Measurements from ENCODE around the gene NSL1.
"Not testable (repeated sequence)": the region's sequence is repeated elsewhere in the genome, so short reads cannot be mapped to it uniquely, and the experiment has no call there.

Gene NSL1

GRCh38 chr1:212782422-212783154 is 9.0 kb downstream of the NSL1 start:
- DNase-seq = peak; percentile 17

DNA sequence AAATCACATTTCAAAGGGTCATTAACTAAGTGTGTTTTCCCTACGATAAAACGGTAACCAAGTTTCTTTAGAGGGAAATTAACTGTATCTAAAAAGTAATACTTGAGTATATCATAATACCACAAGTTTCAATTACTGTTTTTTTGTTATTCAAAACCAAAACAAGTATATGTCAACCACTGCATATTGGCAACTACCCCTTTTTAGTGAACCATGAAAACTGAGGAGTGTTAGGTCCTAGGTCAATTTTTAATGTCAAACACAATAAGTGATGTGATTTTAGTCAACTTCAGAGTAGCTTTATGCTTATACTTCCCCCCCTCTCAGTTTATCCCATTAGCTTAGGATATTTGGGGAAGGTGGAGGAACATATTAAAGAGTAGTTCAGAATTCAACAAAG is 10.4 kb downstream of the NSL1 start:
- DNase-seq = no peak

DNA sequence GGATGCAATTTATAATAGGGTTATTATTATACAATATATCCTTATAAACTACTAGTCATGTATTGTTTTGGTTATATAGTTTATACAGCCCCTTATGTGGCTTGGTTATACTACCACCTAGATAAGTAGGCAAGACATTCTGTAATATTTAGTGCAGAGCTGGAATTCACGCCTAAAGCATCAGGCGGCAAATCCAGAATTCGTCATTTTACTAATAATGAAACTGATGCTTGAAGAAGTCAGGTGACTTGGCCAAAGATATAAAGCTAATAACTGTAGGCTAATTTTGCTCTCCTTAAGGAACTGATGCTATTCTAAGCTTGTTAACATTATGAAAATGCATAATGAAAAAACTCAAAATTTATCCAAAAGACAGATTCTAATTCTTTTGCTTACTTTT is 10.8 kb downstream of the NSL1 start:
- DNase-seq = no peak

DNA sequence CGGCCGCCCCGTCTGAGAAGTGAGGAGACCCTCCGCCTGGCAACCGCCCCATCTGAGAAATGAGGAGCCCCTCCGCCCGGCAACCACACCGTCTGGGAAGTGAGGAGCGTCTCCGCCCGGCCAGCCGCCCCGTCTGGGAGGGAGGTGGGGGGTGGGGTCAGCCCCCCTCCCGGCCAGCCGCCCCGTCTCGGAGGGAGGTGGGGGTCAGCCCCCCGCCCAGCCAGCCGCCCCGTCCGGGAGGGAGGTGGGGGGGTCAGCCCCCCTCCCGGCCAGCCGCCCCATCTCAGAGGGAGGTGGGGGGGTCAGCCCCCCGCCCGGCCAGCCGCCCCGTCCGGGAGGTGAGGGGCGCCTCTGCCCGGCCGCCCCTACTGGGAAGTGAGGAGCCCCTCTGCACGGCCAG is 12.5 kb downstream of the NSL1 start:
- not testable (repeated sequence) for DNase-seq

- no peak for DNase-seq
Measured at GRCh38 chr1:212777151-212777550, 14.4 kb downstream of the NSL1 start.

DNA sequence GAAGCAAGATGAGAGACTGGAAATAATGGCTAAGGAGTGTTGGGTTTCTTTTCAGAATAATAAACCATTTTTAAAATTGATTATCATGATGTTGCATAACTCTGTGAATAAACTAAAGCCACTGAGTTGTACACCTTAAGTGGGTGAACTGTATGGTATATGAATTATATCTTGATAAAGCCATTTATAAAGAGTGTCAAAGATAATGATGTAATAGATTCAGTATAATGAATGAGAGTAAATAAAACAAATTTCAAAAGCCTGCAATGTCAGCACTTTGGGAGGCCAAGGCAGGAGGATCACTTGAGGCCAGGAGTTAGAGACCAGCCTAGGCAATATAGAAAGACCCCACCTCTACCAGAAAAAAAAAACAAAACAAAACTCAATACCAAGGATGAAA is 16.3 kb downstream of the NSL1 start:
- no peak for DNase-seq

DNA sequence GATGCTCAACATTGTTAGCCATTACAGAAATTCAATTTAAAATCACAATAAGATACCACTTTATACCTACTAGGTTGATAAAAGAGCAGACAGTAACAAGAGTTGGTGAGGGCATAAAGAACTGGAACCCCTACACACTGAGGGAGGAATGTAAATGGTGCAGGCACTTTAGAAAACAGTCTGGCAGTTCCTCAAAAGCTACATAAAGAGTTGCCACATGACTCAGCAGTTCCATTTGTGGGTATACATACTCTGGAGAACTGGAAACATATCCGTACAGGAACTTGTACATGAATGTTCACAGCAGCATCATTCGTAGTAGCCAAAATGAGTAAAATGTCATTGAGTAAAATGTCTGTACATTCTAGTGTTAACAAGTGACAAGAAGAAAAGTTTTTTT is 17.0 kb downstream of the NSL1 start:
- no peak for DNase-seq

DNA sequence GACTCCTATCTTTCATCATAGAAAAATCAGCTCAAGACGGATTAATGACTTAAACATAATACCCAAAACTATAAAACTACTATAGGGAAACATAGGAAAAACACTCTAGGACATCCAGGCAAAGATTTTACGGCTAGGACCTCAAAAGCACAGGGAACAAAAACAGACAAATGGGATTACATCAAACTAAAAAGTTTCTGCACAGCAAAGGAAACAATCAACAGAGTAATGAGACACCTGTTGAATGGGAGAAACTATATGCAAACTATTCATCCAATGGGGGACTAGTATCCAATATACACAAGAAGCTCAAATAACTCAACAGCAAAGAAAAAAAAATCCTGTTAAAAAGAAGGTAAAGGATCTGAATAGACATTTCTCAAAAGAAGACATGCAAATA is 18.6 kb downstream of the NSL1 start:
- DNase-seq = no peak

DNA sequence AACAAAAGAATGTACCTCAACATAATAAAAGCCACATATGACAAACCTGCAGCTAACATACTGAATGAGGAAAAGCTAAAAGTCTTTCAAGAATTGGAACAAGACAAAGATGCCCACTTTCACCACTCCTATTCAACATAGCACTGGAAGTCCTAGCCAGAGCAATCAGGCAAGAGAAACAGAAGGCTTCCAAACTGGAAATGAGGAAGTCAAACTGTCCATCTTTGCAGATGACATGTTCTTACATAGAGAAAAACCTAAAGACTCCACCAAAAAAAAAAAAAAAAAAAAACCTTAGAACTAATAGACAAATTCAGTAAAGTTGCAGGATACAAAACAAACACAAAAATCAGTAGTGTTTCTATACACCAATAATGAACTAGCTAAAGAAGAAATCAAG is 20.2 kb downstream of the NSL1 start:
- no peak for DNase-seq

GRCh38 chr1:212769459-212770167 is 22.0 kb downstream of the NSL1 start:
- DNase-seq = no peak

- not testable (repeated sequence) for DNase-seq
Measured at GRCh38 chr1:212766825-212767224, 24.8 kb downstream of the NSL1 start.

GRCh38 chr1:212764718-212765281 is 26.8 kb downstream of the NSL1 start:
- not testable (repeated sequence) for DNase-seq

DNA sequence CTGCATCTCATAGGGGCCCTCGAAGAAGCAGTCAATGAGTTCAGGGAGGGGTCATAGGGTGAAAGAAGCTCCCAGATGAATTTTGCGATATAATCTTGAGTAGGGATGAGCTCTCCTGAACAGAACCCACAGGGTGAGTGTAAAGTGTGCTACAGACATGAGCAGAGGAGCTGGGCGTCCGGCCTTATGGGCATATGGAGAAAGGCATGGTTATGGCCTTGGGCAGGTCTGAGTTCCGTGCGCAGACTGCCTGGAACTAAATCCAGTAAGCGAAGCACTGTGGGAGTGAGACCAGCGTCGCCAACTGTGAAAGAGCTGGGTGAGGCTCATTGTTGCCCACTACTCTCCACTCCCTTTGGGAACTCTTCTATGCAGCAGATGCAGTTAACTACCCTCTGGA is 28.7 kb downstream of the NSL1 start:
- no peak for DNase-seq

DNA sequence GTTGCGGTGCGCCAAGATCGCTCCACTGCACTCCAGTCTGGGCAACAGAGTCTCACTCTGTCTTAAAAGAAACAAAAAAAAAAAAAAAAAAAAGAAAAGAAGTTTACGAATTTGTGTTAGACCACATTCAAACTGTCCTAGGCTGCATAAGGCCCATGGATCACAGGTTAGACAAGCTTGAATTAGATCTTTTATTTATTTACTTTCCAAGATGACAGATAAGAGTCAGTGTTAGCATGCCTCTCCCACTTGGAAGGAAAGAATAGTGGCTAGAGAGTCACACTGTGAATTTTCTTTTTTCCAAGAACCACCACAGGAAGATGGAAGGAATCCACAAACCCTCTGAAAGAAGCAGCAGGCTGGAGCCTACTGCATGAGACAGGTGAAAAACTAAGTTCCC is 29.3 kb downstream of the NSL1 start:
- no peak for DNase-seq

GRCh38 chr1:212760126-212760823 is 31.3 kb downstream of the NSL1 start:
- DNase-seq = no peak

DNA sequence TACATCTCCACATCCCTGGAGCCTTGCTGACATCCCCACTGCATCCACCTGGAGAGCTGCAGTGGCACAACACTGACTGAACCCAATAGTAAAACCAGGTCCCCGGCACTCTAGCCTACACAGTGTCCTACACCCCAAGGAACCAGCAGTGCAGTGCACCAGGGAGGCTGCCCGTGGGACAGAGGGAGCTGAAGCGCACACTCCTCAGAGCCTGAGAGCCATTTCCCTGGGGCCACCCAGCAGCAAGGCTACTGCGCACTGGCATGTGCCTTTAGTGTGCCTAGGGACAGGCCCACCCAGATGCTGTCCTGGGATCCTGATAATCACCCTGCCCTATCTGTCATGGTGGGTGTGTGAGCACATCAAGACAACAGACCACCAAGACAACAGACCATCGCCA is 31.9 kb downstream of the NSL1 start:
- no peak for DNase-seq

DNA sequence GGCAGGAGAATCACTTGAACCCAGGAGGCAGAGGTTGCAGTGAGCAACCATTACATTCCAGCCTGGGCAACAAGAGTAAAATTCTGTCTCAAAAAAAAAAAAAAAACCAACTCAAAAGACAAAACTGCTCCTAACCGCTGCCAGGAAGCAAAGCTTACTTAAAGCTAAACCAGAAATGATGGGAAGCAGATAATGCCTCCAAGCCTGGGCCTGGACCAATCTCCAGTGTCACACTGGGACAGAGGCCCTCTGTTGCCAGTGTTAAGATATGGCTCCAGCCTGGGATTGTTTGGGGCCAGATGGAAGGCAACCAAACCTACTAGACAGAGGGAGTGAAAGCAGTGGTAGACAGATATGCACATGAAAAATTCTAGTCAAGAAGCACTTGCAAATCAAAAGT is 36.9 kb downstream of the NSL1 start:
- DNase-seq = no peak

DNA sequence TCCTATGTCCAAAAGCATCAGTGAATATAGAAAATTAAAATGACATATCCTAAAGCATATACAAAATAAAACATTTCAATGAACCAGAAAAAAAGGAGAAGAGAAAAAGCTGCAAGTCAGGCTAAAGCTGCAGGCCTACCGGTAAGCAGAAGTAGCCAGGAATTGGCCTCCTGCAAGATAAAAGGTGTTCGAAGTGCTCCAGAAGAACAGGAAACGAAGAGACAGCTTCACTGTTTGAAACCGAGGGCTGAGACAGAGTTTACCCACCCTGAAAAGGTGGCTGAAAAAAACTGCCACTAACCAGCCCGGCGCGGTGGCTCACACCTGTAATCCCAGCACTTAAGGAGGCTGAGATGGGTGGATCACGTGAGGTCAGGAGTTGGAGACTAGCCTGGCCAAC is 37.4 kb downstream of the NSL1 start:
- no peak for DNase-seq

- no peak for DNase-seq
Measured at GRCh38 chr1:212753749-212754148, 37.8 kb downstream of the NSL1 start.

DNA sequence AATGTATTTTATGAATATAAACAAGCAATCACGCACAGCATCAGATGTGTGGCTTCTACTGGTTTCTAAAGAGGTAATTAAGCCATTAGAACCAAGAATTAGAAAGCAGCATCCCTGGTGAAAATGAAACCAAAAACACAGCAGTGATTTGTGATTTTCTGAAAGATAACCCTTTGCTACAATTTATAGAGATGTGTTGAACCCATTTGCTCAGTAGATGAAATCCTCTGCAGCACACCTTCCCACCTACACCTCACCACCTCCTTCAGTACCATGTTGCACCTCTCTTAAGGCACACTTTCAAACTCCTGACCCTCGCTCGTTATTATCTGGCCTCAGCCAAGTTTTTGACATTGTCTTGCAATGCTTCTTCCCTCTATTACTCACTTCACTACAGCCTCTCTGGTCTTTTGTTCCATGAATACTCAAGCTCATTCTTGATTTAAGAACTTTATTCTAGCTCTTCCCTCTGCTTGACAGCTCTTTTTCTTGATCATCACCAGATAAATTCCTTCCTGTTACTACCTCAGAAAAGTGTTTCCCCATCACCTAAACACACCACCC is 38.6 kb downstream of the NSL1 start:
- no peak for DNase-seq

- DNase-seq = no peak
Measured at GRCh38 chr1:212752252-212752933, 39.2 kb downstream of the NSL1 start.

DNA sequence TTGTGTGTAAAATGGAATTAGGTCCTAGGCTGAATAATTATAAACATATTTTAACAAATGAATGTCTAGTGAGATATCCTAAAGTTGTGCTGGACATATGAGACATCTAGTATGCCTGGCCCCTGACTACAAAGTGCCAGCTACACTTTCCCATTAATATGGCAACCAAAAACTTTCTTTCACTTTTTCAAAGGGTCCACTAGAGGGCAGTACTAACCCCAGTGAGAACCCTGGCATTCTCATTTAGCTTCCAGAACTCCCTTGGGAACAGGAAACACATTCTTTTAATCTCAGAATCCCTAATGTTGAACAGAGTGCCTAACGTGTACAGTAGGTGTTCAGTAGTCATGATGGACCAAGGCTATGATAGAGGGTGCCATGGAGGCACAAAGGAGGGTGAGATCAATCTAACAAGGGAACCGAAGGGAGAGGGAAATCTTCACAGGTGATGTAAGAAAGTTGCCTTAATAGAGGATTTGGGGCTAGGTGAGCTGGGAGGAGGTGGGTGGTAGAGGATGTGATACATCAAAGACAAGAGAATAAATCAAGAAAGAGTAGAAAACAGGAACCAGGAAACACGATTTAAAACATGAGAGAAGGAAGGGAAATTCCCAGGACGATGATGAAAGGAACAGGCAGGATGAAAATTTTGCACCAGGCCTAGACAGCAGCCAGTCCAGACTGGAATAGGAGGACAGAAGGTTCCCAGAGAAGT is 41.6 kb downstream of the NSL1 start:
- DNase-seq = no peak
